Stimulated activated CD8-positive, alpha-beta memory T cell treated with anti-CD3 and anti-CD28 coated beads, Interleukin-7, amount 100 ng/mL, for 24 hours (primary cell): ENCODE results near the gene MYO1E.
"Not testable (repeated sequence)": the region's sequence is repeated elsewhere in the genome, so short reads cannot be mapped to it uniquely, and the experiment has no call there.

Experiments
- DNase-seq: peaks from one replicate; pipeline ENCODE4 v3.0.0-alpha.2; 2020; ENCODE audit warnings: low read depth

Gene MYO1E

GRCh38 chr15:59350421-59350732, 22.3 kb downstream of the MYO1E start:
- DNase-seq = no peak

DNA sequence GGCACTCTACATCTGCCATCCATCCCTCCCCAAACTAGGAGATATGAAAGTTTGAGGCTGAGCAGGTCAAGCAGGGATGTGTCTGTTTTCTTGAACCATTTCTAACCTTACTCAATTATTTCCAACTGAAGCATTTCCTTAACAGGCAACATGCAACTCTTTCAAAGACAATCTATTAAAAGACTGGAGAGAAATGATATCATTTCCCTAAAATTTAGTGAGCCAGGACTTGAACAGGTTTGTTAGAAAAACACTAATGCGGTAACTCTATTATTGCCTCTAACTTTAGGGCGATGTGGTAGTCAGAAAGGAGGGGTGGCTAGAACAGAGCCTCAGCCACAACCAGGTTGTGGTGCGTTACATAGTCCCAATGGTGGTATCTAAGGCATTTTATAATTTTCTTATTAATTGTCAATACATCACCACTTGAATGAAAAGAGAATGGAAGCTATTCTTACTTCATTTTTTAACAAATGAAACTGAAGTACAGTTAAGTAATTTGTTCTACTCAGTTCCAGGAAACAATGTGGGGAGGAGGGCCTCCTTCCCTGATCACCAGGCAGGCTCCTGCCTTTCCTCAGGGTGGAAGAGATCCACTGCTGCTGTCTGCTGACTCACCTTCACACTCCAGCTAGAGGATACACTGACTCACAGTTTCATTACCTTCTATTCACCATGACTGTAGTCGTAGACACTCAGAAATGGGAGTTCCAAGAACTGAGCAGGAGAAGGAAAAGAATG, 22.8 kb downstream of the MYO1E start:
- DNase-seq = no peak

- no peak for DNase-seq
Measured at GRCh38 chr15:59347915-59348314, 24.8 kb downstream of the MYO1E start.

GRCh38 chr15:59346951-59347350, 25.7 kb downstream of the MYO1E start:
- DNase-seq = no peak

DNA sequence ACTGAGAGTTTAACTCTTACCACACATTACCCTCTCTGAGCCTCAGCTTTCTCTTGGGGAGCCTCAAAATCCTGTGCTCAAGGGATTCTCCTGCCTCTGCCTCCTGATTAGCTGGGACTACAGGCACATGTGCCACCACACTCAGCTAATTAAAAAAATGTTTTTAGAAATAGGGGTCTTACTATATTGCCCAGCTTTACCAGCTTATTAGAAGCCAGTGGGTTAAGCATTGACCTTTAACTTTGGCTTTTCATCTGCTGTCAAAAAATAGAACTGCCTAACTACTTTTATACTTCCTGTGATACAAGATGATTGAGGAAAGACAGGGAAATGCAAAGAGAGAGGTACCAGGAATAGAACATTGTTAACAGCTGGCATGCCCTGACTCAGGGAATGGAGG, 27.3 kb downstream of the MYO1E start:
- no peak for DNase-seq

DNA sequence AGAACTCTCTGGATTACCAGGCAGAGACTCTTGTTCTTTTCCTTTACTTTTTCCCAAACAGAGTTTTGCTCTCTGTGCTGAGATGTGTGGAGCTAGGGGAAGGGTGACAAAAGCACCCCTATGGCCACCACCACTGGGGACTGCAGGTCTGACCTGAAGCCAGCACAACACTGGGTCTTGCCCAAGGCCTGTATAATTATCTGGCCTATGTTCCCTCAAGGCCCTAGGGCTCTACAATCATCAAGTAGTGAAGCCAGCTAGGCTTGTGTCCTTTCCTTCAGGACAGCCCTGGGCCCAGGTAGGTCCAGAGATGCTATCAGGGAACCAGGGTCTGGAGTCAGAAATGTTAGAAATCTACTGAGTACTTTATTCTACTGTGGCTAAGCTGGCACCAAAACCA, 28.4 kb downstream of the MYO1E start:
- no peak for DNase-seq

DNA sequence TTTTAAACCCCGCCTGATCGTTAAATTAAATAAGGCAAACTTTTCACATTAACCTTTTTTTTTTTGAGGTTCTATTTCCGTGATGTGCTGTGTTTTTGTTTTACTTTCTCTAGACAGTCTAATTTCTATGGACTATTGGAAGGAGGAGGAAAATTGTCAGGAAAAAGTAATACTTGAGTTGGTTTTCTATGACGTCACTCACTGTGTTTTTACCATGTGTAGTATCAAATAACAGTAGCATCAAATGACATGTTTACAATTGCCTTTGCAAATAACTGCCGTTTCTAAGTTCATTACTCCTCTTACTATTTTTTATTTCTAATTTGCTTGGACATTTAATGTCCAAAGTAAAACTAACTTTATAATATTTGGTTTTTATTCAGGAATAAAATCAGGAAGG, 32.3 kb downstream of the MYO1E start:
- no peak for DNase-seq

DNA sequence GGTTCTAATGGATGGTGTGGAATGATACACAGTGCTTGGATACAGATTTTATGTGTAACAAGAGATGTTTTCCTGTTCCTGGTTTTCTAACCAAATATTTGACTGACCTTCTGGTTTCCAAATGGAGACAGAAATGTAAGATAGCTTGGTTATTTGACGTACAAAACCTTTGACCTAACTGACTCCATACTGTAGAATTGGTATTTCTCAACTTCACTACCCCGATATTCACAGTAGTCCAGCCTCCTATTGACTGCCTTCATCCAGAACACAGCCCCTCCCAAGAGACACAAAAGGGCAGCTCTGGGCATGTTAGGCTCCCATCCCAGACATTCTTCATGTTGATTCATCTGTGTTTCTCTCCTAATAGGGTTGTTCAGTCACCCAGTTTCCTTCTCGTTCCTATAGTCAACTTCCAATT, 33.4 kb downstream of the MYO1E start:
- DNase-seq = no peak

- no peak for DNase-seq
Measured at GRCh38 chr15:59338414-59338813, 34.3 kb downstream of the MYO1E start.

DNA sequence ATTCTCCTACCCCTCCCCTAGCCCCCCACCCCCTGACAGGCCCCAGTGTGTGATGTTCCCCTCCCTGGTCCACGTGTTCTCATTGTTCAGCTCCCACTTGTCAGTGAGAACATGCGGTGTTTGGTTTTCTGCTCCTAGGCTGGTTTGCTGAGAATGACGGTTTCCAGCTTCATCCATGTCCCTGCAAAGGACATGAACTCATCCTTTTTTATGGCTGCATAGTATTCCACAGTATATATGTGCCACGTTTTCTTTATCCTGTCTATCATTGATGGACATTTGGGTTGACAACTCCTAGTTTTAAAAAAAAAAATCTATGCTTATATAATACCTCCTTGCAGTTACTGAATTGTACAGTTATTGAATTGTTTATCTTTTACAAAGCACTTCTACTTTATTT, 35.9 kb downstream of the MYO1E start:
- DNase-seq = not testable (repeated sequence)

- DNase-seq = no peak
Measured at GRCh38 chr15:59335207-59335786, 37.4 kb downstream of the MYO1E start.

- DNase-seq = no peak
Measured at GRCh38 chr15:59334076-59334415, 38.6 kb downstream of the MYO1E start.

DNA sequence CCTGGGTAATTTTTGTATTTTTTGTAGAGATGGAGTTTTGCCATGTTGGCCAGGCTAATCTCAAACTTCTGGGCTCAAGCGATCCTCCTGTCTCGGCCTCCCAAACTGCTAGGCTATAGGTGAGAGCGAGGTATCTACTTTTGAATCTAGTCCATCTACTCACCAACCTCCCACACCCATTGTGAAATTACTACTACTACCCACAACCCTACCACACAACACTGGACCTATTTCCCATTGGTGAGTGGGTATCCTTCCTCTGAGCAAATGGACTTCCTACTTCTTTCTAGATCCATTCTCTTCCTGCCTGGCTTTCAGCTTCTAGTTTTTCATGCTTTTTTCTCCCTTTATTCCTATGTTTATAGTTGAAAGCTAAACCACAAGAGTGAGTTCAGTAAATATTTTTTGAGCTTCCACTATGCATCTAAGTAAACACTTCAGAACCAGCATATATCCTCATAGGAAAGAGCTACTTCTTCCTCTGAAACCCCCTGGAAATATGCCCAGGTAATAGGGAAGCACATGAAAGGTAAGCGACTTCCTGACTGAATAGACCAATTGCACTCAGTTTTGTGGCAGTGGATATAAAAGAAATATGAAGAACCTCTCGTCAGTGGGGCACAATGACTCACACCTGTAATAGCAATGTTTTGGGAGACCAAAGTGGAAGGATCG, 39.1 kb downstream of the MYO1E start:
- DNase-seq = no peak

GRCh38 chr15:59332009-59332408, 40.7 kb downstream of the MYO1E start:
- no peak for DNase-seq

DNA sequence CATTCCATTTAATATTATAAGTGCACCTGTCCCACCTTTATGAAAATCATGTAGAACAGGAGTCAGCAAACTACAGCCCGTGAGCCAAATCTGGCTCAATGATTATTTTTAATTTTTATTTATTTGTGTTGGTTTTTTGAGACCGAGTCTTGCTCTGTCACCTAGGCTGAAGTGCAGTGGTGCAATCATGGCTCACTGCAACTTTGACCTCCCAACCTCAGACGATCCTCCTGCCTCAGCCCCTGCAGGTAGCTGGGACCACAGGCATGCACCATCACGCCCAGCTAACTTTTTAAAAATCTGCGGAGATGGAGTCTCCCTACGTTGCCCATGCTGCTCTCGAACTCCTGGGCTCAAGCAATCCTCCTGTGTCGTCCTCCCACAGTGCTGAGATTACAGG, 42.0 kb downstream of the MYO1E start:
- DNase-seq = no peak

DNA sequence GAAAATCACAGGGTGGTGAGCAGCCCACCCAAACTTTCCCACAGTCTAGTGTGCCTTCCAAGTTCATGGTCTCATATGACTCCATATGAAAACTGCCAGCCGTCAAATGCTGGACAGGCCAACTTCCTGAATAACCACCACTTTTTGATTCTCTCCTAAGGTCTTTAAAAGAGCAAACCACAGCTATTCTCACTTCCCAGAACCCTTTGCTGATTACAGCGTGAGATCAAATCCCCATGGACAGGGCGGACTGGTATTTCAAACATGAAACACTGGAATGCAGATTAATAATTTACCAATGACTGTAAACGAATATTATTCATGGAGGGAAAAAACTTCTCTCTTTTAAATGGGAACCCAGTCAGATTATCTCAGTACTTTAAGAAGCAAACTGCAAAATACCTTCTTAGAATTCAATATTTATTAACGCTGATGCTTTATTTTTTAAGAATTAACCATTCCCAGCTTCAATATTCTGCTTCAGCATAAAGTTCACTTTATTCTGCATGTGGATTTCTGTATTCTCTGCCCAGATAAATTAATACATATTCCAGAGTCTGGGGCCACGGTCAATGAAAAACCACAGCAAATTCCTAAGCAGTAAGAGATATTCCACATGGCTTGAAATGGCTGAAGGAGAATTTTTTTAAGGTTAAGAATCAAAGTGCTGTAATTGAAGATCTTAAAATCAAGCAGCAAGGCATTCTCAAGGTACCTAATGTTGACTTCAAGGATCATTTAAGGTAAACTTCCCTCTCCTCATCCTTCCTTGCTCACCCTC, 42.9 kb downstream of the MYO1E start:
- DNase-seq = no peak

DNA sequence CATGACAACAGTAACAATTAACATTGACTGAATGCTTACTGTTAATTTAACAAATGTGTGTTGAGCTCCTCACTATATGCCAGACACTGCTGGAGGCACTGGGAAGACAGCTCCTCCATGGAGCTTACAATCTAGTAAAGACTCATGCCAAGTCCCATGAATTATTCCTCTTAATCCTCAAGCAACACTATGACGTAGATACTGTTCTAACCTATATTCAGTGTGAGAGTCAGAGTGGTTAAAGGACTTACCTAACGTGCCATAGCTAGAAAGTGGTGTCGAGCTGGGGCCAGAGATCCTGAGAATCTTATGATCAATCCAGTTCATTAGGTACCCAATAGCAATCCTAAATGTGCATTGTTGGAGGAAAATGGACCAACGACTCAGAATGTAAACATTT, 43.6 kb downstream of the MYO1E start:
- no peak for DNase-seq

- no peak for DNase-seq
Measured at GRCh38 chr15:59327942-59328341, 44.7 kb downstream of the MYO1E start.

DNA sequence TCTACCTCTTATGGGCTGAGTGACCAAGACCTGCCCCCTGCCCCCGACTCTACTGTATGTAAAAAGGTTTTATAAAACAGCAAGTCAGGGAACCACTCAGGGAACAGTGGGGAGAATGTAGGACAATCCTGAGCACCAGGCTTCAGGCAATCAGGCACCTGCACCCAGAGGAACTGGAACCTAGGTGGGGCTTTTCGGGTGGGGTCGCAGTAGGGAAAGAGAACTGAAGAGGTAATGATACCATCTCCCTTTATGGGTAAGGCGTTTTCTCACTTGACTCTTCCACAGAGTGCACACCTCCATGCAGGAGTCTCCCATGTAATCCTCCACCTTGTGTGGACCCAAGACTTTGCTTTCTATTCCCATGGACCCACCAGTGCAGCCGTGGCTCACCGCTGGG, 45.8 kb downstream of the MYO1E start:
- DNase-seq = no peak

DNA sequence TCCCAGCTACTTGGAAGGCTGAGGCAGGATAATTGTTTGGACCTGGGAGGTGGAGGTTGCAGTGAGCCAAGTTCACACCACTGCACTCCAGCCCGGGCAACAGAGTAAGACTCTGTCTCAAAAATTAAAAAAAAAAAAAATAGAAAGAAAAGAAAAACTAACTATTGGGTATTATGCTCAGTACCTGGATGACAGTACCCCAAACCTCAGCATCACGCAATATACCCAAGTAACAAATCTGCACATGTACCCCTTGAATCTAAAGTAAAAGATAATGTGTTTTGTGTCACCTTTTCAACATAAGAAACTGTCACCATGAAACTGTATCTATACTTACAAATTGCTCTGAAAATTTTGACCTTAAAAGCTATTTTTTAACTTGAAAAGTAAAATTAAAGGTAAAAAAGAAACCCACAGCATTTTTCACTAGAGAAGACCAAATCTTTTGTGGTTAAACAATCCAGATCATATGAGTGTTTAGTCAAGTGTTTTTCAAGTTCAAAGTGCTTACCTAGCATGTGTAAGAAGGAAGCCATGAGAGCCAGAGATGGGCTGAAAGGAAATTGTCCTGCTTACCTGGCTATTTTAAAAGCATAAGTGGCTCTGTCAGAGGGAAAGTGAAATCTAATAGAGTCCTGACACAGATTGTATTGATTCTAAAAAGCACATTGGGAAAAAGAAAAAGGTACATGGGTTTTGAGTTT, 50.5 kb downstream of the MYO1E start:
- DNase-seq = no peak

DNA sequence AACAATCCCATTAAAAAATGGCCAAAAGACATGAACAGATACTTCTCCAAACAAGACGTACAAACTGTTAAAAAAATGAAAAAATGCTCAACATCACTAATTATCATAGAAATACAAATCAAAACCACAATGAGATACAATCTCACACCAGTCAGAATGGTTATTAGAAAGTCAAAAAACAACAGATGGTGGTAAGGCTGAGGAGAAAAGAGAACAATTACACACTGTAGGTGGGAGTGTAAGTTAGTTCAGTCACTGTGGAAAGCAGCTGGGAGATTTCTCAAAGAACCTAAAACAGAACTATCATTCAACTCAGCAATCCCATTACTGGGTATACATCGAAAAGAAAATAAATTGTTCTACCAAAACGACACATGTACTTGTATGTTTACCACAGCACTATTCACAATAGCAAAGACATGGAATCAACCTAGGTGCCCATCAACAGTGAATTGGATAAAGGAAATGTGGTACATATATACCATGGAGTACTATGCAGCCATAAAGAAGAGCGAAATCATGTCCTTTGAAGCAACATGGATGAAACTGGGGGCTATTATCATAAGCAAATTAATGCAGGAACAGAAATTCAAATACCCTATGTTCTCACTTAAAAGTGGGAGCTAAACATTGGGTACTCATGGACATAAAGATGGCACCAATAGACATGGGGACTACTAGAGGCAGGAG, 51.5 kb downstream of the MYO1E start:
- DNase-seq = no peak

DNA sequence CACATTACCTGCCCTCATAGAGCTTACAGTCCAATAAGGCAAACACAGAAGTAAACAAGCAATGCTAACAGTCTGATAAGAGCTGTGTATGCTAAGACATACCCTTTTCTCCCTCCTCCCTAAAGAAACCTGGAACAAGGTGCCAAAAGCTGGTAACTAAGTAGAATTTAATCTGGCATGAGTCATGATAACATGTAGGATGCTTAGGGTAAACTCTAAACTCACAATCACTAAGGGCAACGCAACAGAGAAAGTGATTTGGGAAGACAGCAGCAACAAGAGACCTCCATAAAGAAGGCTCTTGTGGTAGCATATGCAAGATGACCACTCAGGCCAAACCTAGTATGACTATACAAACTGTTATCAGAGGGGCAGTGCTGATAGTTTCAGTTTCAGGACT, 55.5 kb downstream of the MYO1E start:
- DNase-seq = no peak
